ENCODE measurements around the gene PDS5B. TPM values are rescaled to one million over a fixed set of nuclear protein-coding genes. Genes with fewer than 3 reads are reported as not detected.

PDS5B gene
- total RNA-seq, 1 experiment from 2014 or later, result 61.2 TPM

- Histone ChIP-seq H3K9ac (ENCODE audit: low read length) (no peak overlapping the region), H3K27me3 (ENCODE audit: low read length) (no peaks in the 10 kb centered on the region), H4K20me1 (ENCODE audit: insufficient read depth, low read depth, low read length) (peaks cover 12% of the 10 kb centered on the region), H3K4me1 (ENCODE audit: low read length) (peaks cover 58% of the 10 kb centered on the region), H3K9me2 (replicated peaks; ENCODE audit: insufficient read depth, low read length) (no peaks in the 10 kb centered on the region), H3K36me3 (ENCODE audit: insufficient read depth, low read length) (no peaks in the 10 kb centered on the region), H3K79me2 (ENCODE audit: low read length) (peaks cover 99% of the 10 kb centered on the region), H3K9me3 (ENCODE audit: low read length) (no peaks in the 10 kb centered on the region), H2AFZ (ENCODE audit: low read length) (no peak overlapping the region), H3K4me2 (ENCODE audit: low read depth, low read length, poor library complexity, severe bottlenecking) (no peak overlapping the region), H3K27ac (ENCODE audit: low read length) (no peak overlapping the region), H3K4me3 (ENCODE audit: low read length) (no peak overlapping the region)
- DNase-seq, result no peak
Measured at GRCh38 chr13:32642316-32642715, 56.1 kb downstream of the PDS5B start.

- H3K4me3 ChIP-seq (ENCODE audit: low read length), result no peak overlapping the region
- no peaks in the 10 kb centered on the region for H3K9me3 ChIP-seq (ENCODE audit: low read length)
- no peak overlapping the region for H3K9ac ChIP-seq (ENCODE audit: low read length)
- H3K79me2 ChIP-seq (ENCODE audit: low read length), result peaks cover 99% of the 10 kb centered on the region
- H3K9me2 ChIP-seq (replicated peaks; ENCODE audit: insufficient read depth, low read length), result no peaks in the 10 kb centered on the region
- H3K27me3 ChIP-seq (ENCODE audit: low read length), result no peaks in the 10 kb centered on the region
- no peak for DNase-seq
- H3K36me3 ChIP-seq (ENCODE audit: insufficient read depth, low read length), result no peaks in the 10 kb centered on the region
- H2AFZ ChIP-seq (ENCODE audit: low read length), result no peak overlapping the region
- H3K27ac ChIP-seq (ENCODE audit: low read length), result no peak overlapping the region
- H3K4me2 ChIP-seq (ENCODE audit: low read depth, low read length, poor library complexity, severe bottlenecking), result no peak overlapping the region
- H4K20me1 ChIP-seq (ENCODE audit: insufficient read depth, low read depth, low read length), result peaks cover 7% of the 10 kb centered on the region
- peaks cover 62% of the 10 kb centered on the region for H3K4me1 ChIP-seq (ENCODE audit: low read length)
Measured at GRCh38 chr13:32642858-32643257, 56.6 kb downstream of the PDS5B start.

- no peak overlapping the region for H2AFZ ChIP-seq (ENCODE audit: low read length)
- H3K4me2 ChIP-seq (ENCODE audit: low read depth, low read length, poor library complexity, severe bottlenecking), result no peak overlapping the region
- H3K27ac ChIP-seq (ENCODE audit: low read length), result no peak overlapping the region
Measured at GRCh38 chr13:32645854-32646253, 59.6 kb downstream of the PDS5B start.

GRCh38 chr13:32647926-32648325 lies 61.7 kb downstream of the PDS5B start:
- no peak overlapping the region for H3K4me2 ChIP-seq (ENCODE audit: low read depth, low read length, poor library complexity, severe bottlenecking)
- H3K79me2 ChIP-seq (ENCODE audit: low read length), result peaks cover 100% of the 10 kb centered on the region
- no peak overlapping the region for H3K9ac ChIP-seq (ENCODE audit: low read length)
- no peaks in the 10 kb centered on the region for H3K9me3 ChIP-seq (ENCODE audit: low read length)
- H3K4me3 ChIP-seq (ENCODE audit: low read length), result no peak overlapping the region
- H3K9me2 ChIP-seq (replicated peaks; ENCODE audit: insufficient read depth, low read length), result no peaks in the 10 kb centered on the region
- H4K20me1 ChIP-seq (ENCODE audit: insufficient read depth, low read depth, low read length), result no peaks in the 10 kb centered on the region
- no peak overlapping the region for H2AFZ ChIP-seq (ENCODE audit: low read length)
- H3K4me1 ChIP-seq (ENCODE audit: low read length), result peaks cover 63% of the 10 kb centered on the region
- no peak for DNase-seq
- H3K36me3 ChIP-seq (ENCODE audit: insufficient read depth, low read length), result peaks cover 9% of the 10 kb centered on the region; the same call in 1 of the 2 replicates
- peak overlapping the region; percentile 28; the same call in 1 of the 2 replicates for H3K27ac ChIP-seq (ENCODE audit: low read length)
- H3K27me3 ChIP-seq (ENCODE audit: low read length), result no peaks in the 10 kb centered on the region

More at GRCh38 chr13:32645854-32646253, 59.6 kb downstream of the PDS5B start:
- Histone ChIP-seq H3K4me1 (ENCODE audit: low read length) (peaks cover 71% of the 10 kb centered on the region), H3K4me3 (ENCODE audit: low read length) (no peak overlapping the region), H3K9me2 (replicated peaks; ENCODE audit: insufficient read depth, low read length) (no peaks in the 10 kb centered on the region), H4K20me1 (ENCODE audit: insufficient read depth, low read depth, low read length) (no peaks in the 10 kb centered on the region; the same call in none of the 2 replicates), H3K27me3 (ENCODE audit: low read length) (no peaks in the 10 kb centered on the region), H3K9me3 (ENCODE audit: low read length) (no peaks in the 10 kb centered on the region), H3K9ac (ENCODE audit: low read length) (no peak overlapping the region), H3K36me3 (ENCODE audit: insufficient read depth, low read length) (no peaks in the 10 kb centered on the region), H3K79me2 (ENCODE audit: low read length) (peaks cover 99% of the 10 kb centered on the region)
- no peak for DNase-seq

GRCh38 chr13:32650705-32651311 lies 64.6 kb downstream of the PDS5B start:
- Histone ChIP-seq H3K9ac (ENCODE audit: low read length) (no peak overlapping the region), H3K4me1 (ENCODE audit: low read length) (peaks cover 67% of the 10 kb centered on the region), H3K27ac (ENCODE audit: low read length) (peak overlapping the region; percentile 50), H3K9me3 (ENCODE audit: low read length) (no peaks in the 10 kb centered on the region), H3K9me2 (replicated peaks; ENCODE audit: insufficient read depth, low read length) (no peaks in the 10 kb centered on the region), H3K36me3 (ENCODE audit: insufficient read depth, low read length) (peaks cover 19% of the 10 kb centered on the region), H2AFZ (ENCODE audit: low read length) (no peak overlapping the region), H3K4me2 (ENCODE audit: low read depth, low read length, poor library complexity, severe bottlenecking) (peak overlapping the region; percentile 34), H3K4me3 (ENCODE audit: low read length) (no peak overlapping the region), H3K79me2 (ENCODE audit: low read length) (peaks cover 99% of the 10 kb centered on the region), H3K27me3 (ENCODE audit: low read length) (no peaks in the 10 kb centered on the region), H4K20me1 (ENCODE audit: insufficient read depth, low read depth, low read length) (no peaks in the 10 kb centered on the region)
- peak; percentile 83 for DNase-seq

- H3K79me2 ChIP-seq (ENCODE audit: low read length), result peaks cover 90% of the 10 kb centered on the region
- no peaks in the 10 kb centered on the region for H3K27me3 ChIP-seq (ENCODE audit: low read length)
- H3K9me2 ChIP-seq (replicated peaks; ENCODE audit: insufficient read depth, low read length), result no peaks in the 10 kb centered on the region
- H4K20me1 ChIP-seq (ENCODE audit: insufficient read depth, low read depth, low read length), result no peaks in the 10 kb centered on the region
- no peak for DNase-seq
- H3K4me1 ChIP-seq (ENCODE audit: low read length), result peaks cover 64% of the 10 kb centered on the region
- H3K9me3 ChIP-seq (ENCODE audit: low read length), result no peaks in the 10 kb centered on the region
- H3K4me3 ChIP-seq (ENCODE audit: low read length), result no peak overlapping the region
- H3K27ac ChIP-seq (ENCODE audit: low read length), result no peak overlapping the region
- H2AFZ ChIP-seq (ENCODE audit: low read length), result no peak overlapping the region
- no peak overlapping the region for H3K9ac ChIP-seq (ENCODE audit: low read length)
- peaks cover 17% of the 10 kb centered on the region for H3K36me3 ChIP-seq (ENCODE audit: insufficient read depth, low read length)
- H3K4me2 ChIP-seq (ENCODE audit: low read depth, low read length, poor library complexity, severe bottlenecking), result no peak overlapping the region
Measured at GRCh38 chr13:32657309-32657708, 71.1 kb downstream of the PDS5B start.

- H3K79me2 ChIP-seq (ENCODE audit: low read length), result peaks cover 84% of the 10 kb centered on the region
Measured at GRCh38 chr13:32659736-32660135, 73.5 kb downstream of the PDS5B start.

GRCh38 chr13:32660227-32660626 lies 74.0 kb downstream of the PDS5B start:
- Histone ChIP-seq H3K4me1 (ENCODE audit: low read length) (peaks cover 47% of the 10 kb centered on the region), H3K4me3 (ENCODE audit: low read length) (no peak overlapping the region), H3K9me3 (ENCODE audit: low read length) (no peaks in the 10 kb centered on the region), H3K9me2 (replicated peaks; ENCODE audit: insufficient read depth, low read length) (no peaks in the 10 kb centered on the region), H4K20me1 (ENCODE audit: insufficient read depth, low read depth, low read length) (no peaks in the 10 kb centered on the region), H2AFZ (ENCODE audit: low read length) (no peak overlapping the region), H3K9ac (ENCODE audit: low read length) (no peak overlapping the region; the same call in 1 of the 2 replicates), H3K27ac (ENCODE audit: low read length) (peak overlapping the region; percentile 67), H3K36me3 (ENCODE audit: insufficient read depth, low read length) (peaks cover 7% of the 10 kb centered on the region; the same call in 1 of the 2 replicates), H3K79me2 (ENCODE audit: low read length) (peaks cover 82% of the 10 kb centered on the region), H3K27me3 (ENCODE audit: low read length) (no peaks in the 10 kb centered on the region), H3K4me2 (ENCODE audit: low read depth, low read length, poor library complexity, severe bottlenecking) (peak overlapping the region; percentile 52)
- peak; percentile 58 for DNase-seq

More at GRCh38 chr13:32659736-32660135, 73.5 kb downstream of the PDS5B start:
- peak overlapping the region; percentile 67 for H3K27ac ChIP-seq (ENCODE audit: low read length)
- H3K4me3 ChIP-seq (ENCODE audit: low read length), result no peak overlapping the region
- peak overlapping the region; percentile 52 for H3K4me2 ChIP-seq (ENCODE audit: low read depth, low read length, poor library complexity, severe bottlenecking)
- H3K36me3 ChIP-seq (ENCODE audit: insufficient read depth, low read length), result peaks cover 11% of the 10 kb centered on the region; the same call in 1 of the 2 replicates
- no peaks in the 10 kb centered on the region for H3K27me3 ChIP-seq (ENCODE audit: low read length)
- no peaks in the 10 kb centered on the region for H3K9me2 ChIP-seq (replicated peaks; ENCODE audit: insufficient read depth, low read length)
- H3K9me3 ChIP-seq (ENCODE audit: low read length), result no peaks in the 10 kb centered on the region
- DNase-seq, result no peak
- H4K20me1 ChIP-seq (ENCODE audit: insufficient read depth, low read depth, low read length), result no peaks in the 10 kb centered on the region
- H3K9ac ChIP-seq (ENCODE audit: low read length), result no peak overlapping the region; the same call in 1 of the 2 replicates
- H2AFZ ChIP-seq (ENCODE audit: low read length), result no peak overlapping the region
- H3K4me1 ChIP-seq (ENCODE audit: low read length), result peaks cover 47% of the 10 kb centered on the region
